Tibial nerve (tissue), 4 donors: ENCODE measurements around the gene AFF3. TPM values are rescaled to one million over a fixed set of nuclear protein-coding genes. Genes with fewer than 3 reads are reported as not detected.
"Not testable (repeated sequence)": the region's sequence is repeated elsewhere in the genome, so short reads cannot be mapped to it uniquely, and the experiment has no call there.

Experiments used
- DNase-seq, 2 donors: peaks; one replicate each; pipeline ENCODE4 v3.0.0-alpha.2; 2019; ENCODE audit warnings: low spot score in 2 of 2
- H3K27ac ChIP-seq, 4 donors: fragments of 200-600 bp; sonication (generic) in 3 of 4; one replicate each; pipeline ENCODE4 v1.5.1; 2017 to 2019; ENCODE audit warnings: mild to moderate bottlenecking in 1 of 4
- H3K27me3 ChIP-seq, 2 donors: fragments of 200-600 bp; sonication (generic) in 1 of 2; one replicate each; pipeline versions ENCODE4 v1.5.1 to v1.6.0; 2017 to 2019
- H3K36me3 ChIP-seq, 3 donors: fragments of 200-600 bp; sonication (generic); one replicate each; pipeline ENCODE4 v1.5.1; 2018 to 2019
- H3K4me1 ChIP-seq, 4 donors: fragments of 200-600 bp; sonication (generic) in 3 of 4; one replicate each; pipeline ENCODE4 v1.5.1; 2017 to 2019
- H3K4me3 ChIP-seq, 4 donors: fragments of 200-600 bp; sonication (generic) in 3 of 4; one replicate each; pipeline ENCODE4 v1.5.1; 2017 to 2019; ENCODE audit warnings: mild to moderate bottlenecking in 1 of 4, moderate library complexity in 1 of 4
- H3K9me3 ChIP-seq, 4 donors: fragments of 200-600 bp; sonication (generic) in 3 of 4; one replicate each; pipeline ENCODE4 v1.5.1; 2017 to 2019
- CTCF ChIP-seq, 5 experiments: fragments of 200-600 bp in 3 of 5; fragments of 450-650 bp in 2 of 5; sonication (generic) in 3 of 5; IDR thresholded peaks; one replicate each; pipeline ENCODE4 v1.5.1; 2016 to 2019; ENCODE audit warnings: antibody characterized with exemption in 5 of 5, mild to moderate bottlenecking in 3 of 5, moderate library complexity in 2 of 5
- EP300 ChIP-seq, 2 donors: sonication (generic); formaldehyde crosslinking; IDR thresholded peaks; one replicate each; pipeline ENCODE4 v1.6.1; 2017; ENCODE audit warnings: antibody characterized with exemption in 2 of 2, mild to moderate bottlenecking in 1 of 2
- POLR2A ChIP-seq, 2 donors: fragments of 450-650 bp; IDR thresholded peaks; one replicate each; pipeline ENCODE4 v1.6.1; 2017; ENCODE audit warnings: antibody characterized with exemption in 2 of 2, mild to moderate bottlenecking in 2 of 2, moderate library complexity in 2 of 2
- WGBS, 2 donors: methylation state at CpG; one replicate each; pipeline ENCODE4 v1.1.5; 2018; 5-methylcytosine and 5-hydroxymethylcytosine counted together
- total RNA-seq, 4 donors: library from RNA; depleted of rRNA; stranded (reverse); fragments of >200 nt; gene quantifications; one replicate each; pipeline ENCODE4 v1.1.0, GENCODE V29; 2016

Gene AFF3
- total RNA-seq, 4 donors from 2014 or later = 7.2 to 36.0 (median 21.4) TPM

GRCh38 chr2:99928470-99929053 is 213.8 kb downstream of the AFF3 start:
- 88 to 94% methylated on average over 6 of the region's 6 CpGs for WGBS, 2 donors

GRCh38 chr2:99927690-99928207 is 214.6 kb downstream of the AFF3 start:
- not testable (repeated sequence) for H3K36me3 ChIP-seq, H3K4me1 ChIP-seq, H3K27me3 ChIP-seq, DNase-seq, H3K9me3 ChIP-seq, H3K27ac ChIP-seq, H3K4me3 ChIP-seq
- 91 to 96% methylated on average over 7 of the region's 7 CpGs for WGBS, 2 donors

More at GRCh38 chr2:99928470-99929053, 213.8 kb downstream of the AFF3 start:
- Histone ChIP-seq H3K9me3 (no peaks in the 10 kb centered on the region), H3K4me3 (no peak overlapping the region), H3K4me1 (no peaks in the 10 kb centered on the region), H3K27me3 (no peaks in the 10 kb centered on the region), H3K27ac (no peak overlapping the region), H3K36me3 (no peaks in the 10 kb centered on the region)
- no peak for TF ChIP-seq EP300 (IDR thresholded peaks at IDR 0.05)
- no peak for TF ChIP-seq CTCF (IDR thresholded peaks at IDR 0.05)
- TF ChIP-seq POLR2A (IDR thresholded peaks at IDR 0.05) = no peak
- DNase-seq = no peak

- H3K27me3 ChIP-seq = no peaks in the 10 kb centered on the region
- no peak overlapping the region for H3K27ac ChIP-seq
- H3K36me3 ChIP-seq = no peaks in the 10 kb centered on the region
- no peak for DNase-seq
- no peak overlapping the region for H3K4me3 ChIP-seq
- H3K4me1 ChIP-seq = no peaks in the 10 kb centered on the region
- H3K9me3 ChIP-seq = peaks cover 0 to 4% (median 0%) of the 10 kb centered on the region in 4 donors
- no peak for TF ChIP-seq POLR2A (IDR thresholded peaks at IDR 0.05)
- no peak for TF ChIP-seq CTCF (IDR thresholded peaks at IDR 0.05)
- no peak for TF ChIP-seq EP300 (IDR thresholded peaks at IDR 0.05)
Measured at GRCh38 chr2:99926986-99927385, 215.4 kb downstream of the AFF3 start.

- Histone ChIP-seq H3K27me3 (no peaks in the 10 kb centered on the region), H3K4me1 (no peaks in the 10 kb centered on the region), H3K27ac (no peak overlapping the region), H3K4me3 (no peak overlapping the region), H3K9me3 (peaks cover 0 to 10% (median 0%) of the 10 kb centered on the region in 4 donors), H3K36me3 (no peaks in the 10 kb centered on the region)
- TF ChIP-seq CTCF (IDR thresholded peaks at IDR 0.05) (no peak), POLR2A (IDR thresholded peaks at IDR 0.05) (no peak), EP300 (IDR thresholded peaks at IDR 0.05) (no peak)
- 82 to 92% methylated on average over 4 of the region's 4 CpGs for WGBS, 2 donors
- no peak for DNase-seq
Measured at GRCh38 chr2:99925960-99926359, 216.4 kb downstream of the AFF3 start.

GRCh38 chr2:99922664-99923063 is 219.7 kb downstream of the AFF3 start:
- no peak overlapping the region for H3K27ac ChIP-seq
- no peak for DNase-seq
- peaks cover 0 to 16% (median 0%) of the 10 kb centered on the region in 4 donors for H3K9me3 ChIP-seq
- H3K27me3 ChIP-seq = no peaks in the 10 kb centered on the region
- H3K4me3 ChIP-seq = no peak overlapping the region
- no peaks in the 10 kb centered on the region for H3K36me3 ChIP-seq
- WGBS, 2 donors = 94% methylated on average over 6 of the region's 6 CpGs
- H3K4me1 ChIP-seq = no peaks in the 10 kb centered on the region
- TF ChIP-seq EP300 (IDR thresholded peaks at IDR 0.05) (no peak), POLR2A (IDR thresholded peaks at IDR 0.05) (no peak), CTCF (IDR thresholded peaks at IDR 0.05) (no peak)
